Keratinocyte (primary cell): ENCODE data around the gene ATP9B. TPM values are rescaled to one million over a fixed set of nuclear protein-coding genes. Genes with fewer than 3 reads are reported as not detected.
A peak's percentile ranks its signal among the peaks of the same experiment; 100 is the strongest.

Source experiments
- DNase-seq: peaks from one replicate; pipeline ENCODE4 v3.0.0-alpha.2; 2011; ENCODE audit warnings: low read depth, missing footprints, low spot score
- FAIRE-seq: peaks from 2 replicates; lab custom pipeline; 2011; peaks lifted over from hg19 to GRCh38; lab: Jason Lieb, UNC
- H2AFZ ChIP-seq: 2 replicates; pipeline ENCODE4 v1.6.0; 2012; ENCODE audit warnings: low read length, control low read depth, inconsistent platforms; ENCODE audit not compliant: control insufficient read depth
- H3K27ac ChIP-seq: 2 replicates; pipeline ENCODE4 v1.5.1; 2011; ENCODE audit warnings: low read length; ENCODE audit not compliant: control insufficient read depth, insufficient read depth
- H3K27me3 ChIP-seq: 3 replicates; pipeline ENCODE4 v1.6.0; 2011; ENCODE audit warnings: low read length; ENCODE audit not compliant: control insufficient read depth, insufficient read depth; ENCODE audit errors: extremely low read depth
- H3K36me3 ChIP-seq, 2 experiments: 2 replicates in 1 of 2; 3 replicates in 1 of 2; pipeline ENCODE4 v1.5.1; 2011; ENCODE audit warnings: low read length in 2 of 2, mild to moderate bottlenecking in 1 of 2; ENCODE audit not compliant: control insufficient read depth in 2 of 2, insufficient read depth in 2 of 2; ENCODE audit errors: extremely low read depth in 1 of 2
- H3K4me1 ChIP-seq: 3 replicates; pipeline ENCODE4 v1.5.1; 2011; ENCODE audit warnings: low read length; ENCODE audit not compliant: control insufficient read depth, insufficient read depth; ENCODE audit errors: extremely low read depth
- H3K4me2 ChIP-seq: 3 replicates; pipeline ENCODE4 v1.6.0; 2011; ENCODE audit warnings: low read depth, low read length; ENCODE audit not compliant: control insufficient read depth, insufficient read depth; ENCODE audit errors: extremely low read depth
- H3K4me3 ChIP-seq, 3 experiments: fragments of 200-600 bp in 1 of 3; sonication (generic) in 1 of 3; 2 replicates in 2 of 3; 3 replicates in 1 of 3; pipeline ENCODE4 v1.5.1; 2011 to 2016; ENCODE audit warnings: low read length in 3 of 3, mild to moderate bottlenecking in 3 of 3, control low read depth in 2 of 3, inconsistent platforms in 1 of 3, low read depth in 1 of 3, mixed read lengths in 1 of 3, mixed run types in 1 of 3, moderate library complexity in 1 of 3; ENCODE audit not compliant: control insufficient read depth in 2 of 3, insufficient read depth in 2 of 3; ENCODE audit errors: extremely low read depth in 1 of 3
- H3K79me2 ChIP-seq: 2 replicates; pipeline ENCODE4 v1.6.0; 2012; ENCODE audit warnings: low read length; ENCODE audit not compliant: control insufficient read depth, insufficient read depth
- H3K9ac ChIP-seq: 3 replicates; pipeline ENCODE4 v1.6.0; 2011; ENCODE audit warnings: low read length; ENCODE audit not compliant: control insufficient read depth, insufficient read depth; ENCODE audit errors: extremely low read depth
- H3K9me1 ChIP-seq: 3 replicates; pipeline ENCODE4 v1.6.0; 2011; ENCODE audit warnings: low read length; ENCODE audit not compliant: control insufficient read depth, insufficient read depth; ENCODE audit errors: extremely low read depth
- H3K9me3 ChIP-seq: 2 replicates; pipeline ENCODE4 v1.5.1; 2012; ENCODE audit warnings: low read depth, low read length; ENCODE audit not compliant: control insufficient read depth
- H4K20me1 ChIP-seq: 3 replicates; pipeline ENCODE4 v1.6.0; 2011; ENCODE audit warnings: low read length; ENCODE audit not compliant: control insufficient read depth, insufficient read depth; ENCODE audit errors: extremely low read depth
- CTCF ChIP-seq, 3 experiments: IDR thresholded peaks in 1 of 3; conservative IDR thresholded peaks in 1 of 3; optimal IDR thresholded peaks in 1 of 3; 2 replicates in 2 of 3; 3 replicates in 1 of 3; pipeline versions ENCODE3 to v1.5.1; 2011; ENCODE audit warnings: low read length in 3 of 3, mild to moderate bottlenecking in 3 of 3, moderate library complexity in 2 of 3, control low read depth in 1 of 3, inconsistent platforms in 1 of 3; ENCODE audit not compliant: insufficient read depth in 2 of 3; ENCODE audit errors: extremely low read depth in 1 of 3
- EZH2 ChIP-seq: IDR thresholded peaks from one replicate; pipeline ENCODE4 v1.6.1; 2012; ENCODE audit warnings: inconsistent platforms, mild to moderate bottlenecking, low read length, moderate library complexity
- dilution Hi-C: fragments of 300-500 bp; cut with MboI; formaldehyde crosslinking; loops from one replicate; pipeline ENCODE4 v1.7.0; 2020; ENCODE audit warnings: low sequenced_read_pairs; ENCODE audit not compliant: extremely low pct_ligation_motif_present
- polyA plus RNA-seq, 5 experiments: library from polyadenylated mRNA; depleted of rRNA in 3 of 5; stranded (reverse) in 3 of 5; stranded (forward) in 1 of 5; unstranded in 1 of 5; fragments of >200 nt; gene quantifications; 1 replicate in 1 of 5; 2 replicates in 3 of 5; 3 replicates in 1 of 5; pipeline versions ENCODE4 v1.2.1 to v1.2.3, GENCODE V29; 2011 to 2012; ENCODE audit warnings: missing spikeins in 2 of 5, low read depth in 1 of 5, low replicate concordance in 1 of 5

ATP9B gene
- polyA plus RNA-seq, 1 donor (not counting 4 experiments of a cell fraction or from before 2014, with no cell fraction given): 16.1 TPM

- H2AFZ ChIP-seq: no peak overlapping the region
- dilution Hi-C loops: no loop called here
- no peak overlapping the region for H3K27ac ChIP-seq
- H3K9me3 ChIP-seq: no peaks in the 10 kb centered on the region
- TF ChIP-seq CTCF (optimal IDR thresholded peaks at IDR 0.05 in 1 of 3, IDR thresholded peaks at IDR 0.05 in 1 of 3, conservative IDR thresholded peaks at IDR 0.05 in 1 of 3; ENCODE audit: extremely low read depth in 1 of 3, insufficient read depth in 2 of 3, low read length in 3 of 3) (peak in 1 of 3 experiments; percentile 30), EZH2 (no peak)
- DNase-seq (no peak), FAIRE-seq (peak; percentile 68)
- no peak overlapping the region for H3K9ac ChIP-seq
- H4K20me1 ChIP-seq: peaks cover 4% of the 10 kb centered on the region
- H3K27me3 ChIP-seq: peaks cover 3% of the 10 kb centered on the region
- no peaks in the 10 kb centered on the region for H3K79me2 ChIP-seq
- H3K4me2 ChIP-seq: no peak overlapping the region
- no peaks in the 10 kb centered on the region for H3K9me1 ChIP-seq
- H3K36me3 ChIP-seq: peaks cover 0 to 3% of the 10 kb centered on the region in 2 experiments
- H3K4me3 ChIP-seq: no peak overlapping the region
- H3K4me1 ChIP-seq: peaks cover 7% of the 10 kb centered on the region
These were observed 130.6 kb downstream of the ATP9B start for GRCh38 chr18:79199691-79200374.

- H3K4me2 ChIP-seq: no peak overlapping the region
- peaks cover 4% of the 10 kb centered on the region for H4K20me1 ChIP-seq
- dilution Hi-C loops: no loop called here
- H3K27me3 ChIP-seq: peaks cover 3% of the 10 kb centered on the region
- no peaks in the 10 kb centered on the region for H3K79me2 ChIP-seq
- no peak overlapping the region for H3K9ac ChIP-seq
- H3K36me3 ChIP-seq: peaks cover 0 to 5% of the 10 kb centered on the region in 2 experiments
- H3K4me3 ChIP-seq: no peak overlapping the region
- H3K27ac ChIP-seq: no peak overlapping the region
- H3K9me3 ChIP-seq: no peaks in the 10 kb centered on the region
- peaks cover 7% of the 10 kb centered on the region for H3K4me1 ChIP-seq
- H3K9me1 ChIP-seq: no peaks in the 10 kb centered on the region
- no peak for TF ChIP-seq CTCF (optimal IDR thresholded peaks at IDR 0.05 in 1 of 3, IDR thresholded peaks at IDR 0.05 in 1 of 3, conservative IDR thresholded peaks at IDR 0.05 in 1 of 3; ENCODE audit: extremely low read depth in 1 of 3, insufficient read depth in 2 of 3, low read length in 3 of 3)
- peak; percentile 58 for FAIRE-seq
- no peak overlapping the region for H2AFZ ChIP-seq
- no peak for DNase-seq
These were observed 131.5 kb downstream of the ATP9B start for GRCh38 chr18:79200546-79201268.
